GM21737 (cell line): ENCODE results near the gene OCSTAMP.

Experiments
- ATAC-seq: cut with Tn5 transposase; IDR thresholded peaks from one replicate; pipeline ENCODE4 v1.9.1; 2021; ENCODE audit warnings: mild to moderate bottlenecking, moderate library complexity; ENCODE audit not compliant: unreplicated experiment

OCSTAMP gene, protein sequence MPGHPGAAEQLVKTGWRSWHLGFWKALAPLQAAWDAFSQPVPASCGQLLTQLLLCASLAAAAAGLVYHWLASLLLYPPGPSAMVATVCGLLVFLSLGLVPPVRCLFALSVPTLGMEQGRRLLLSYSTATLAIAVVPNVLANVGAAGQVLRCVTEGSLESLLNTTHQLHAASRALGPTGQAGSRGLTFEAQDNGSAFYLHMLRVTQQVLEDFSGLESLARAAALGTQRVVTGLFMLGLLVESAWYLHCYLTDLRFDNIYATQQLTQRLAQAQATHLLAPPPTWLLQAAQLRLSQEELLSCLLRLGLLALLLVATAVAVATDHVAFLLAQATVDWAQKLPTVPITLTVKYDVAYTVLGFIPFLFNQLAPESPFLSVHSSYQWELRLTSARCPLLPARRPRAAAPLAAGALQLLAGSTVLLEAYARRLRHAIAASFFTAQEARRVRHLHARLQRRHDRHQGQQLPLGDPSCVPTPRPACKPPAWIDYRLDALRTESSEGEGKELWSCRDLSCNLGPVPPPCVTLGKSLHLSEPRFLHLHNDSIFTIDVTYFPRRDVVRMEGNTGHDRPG

DNA sequence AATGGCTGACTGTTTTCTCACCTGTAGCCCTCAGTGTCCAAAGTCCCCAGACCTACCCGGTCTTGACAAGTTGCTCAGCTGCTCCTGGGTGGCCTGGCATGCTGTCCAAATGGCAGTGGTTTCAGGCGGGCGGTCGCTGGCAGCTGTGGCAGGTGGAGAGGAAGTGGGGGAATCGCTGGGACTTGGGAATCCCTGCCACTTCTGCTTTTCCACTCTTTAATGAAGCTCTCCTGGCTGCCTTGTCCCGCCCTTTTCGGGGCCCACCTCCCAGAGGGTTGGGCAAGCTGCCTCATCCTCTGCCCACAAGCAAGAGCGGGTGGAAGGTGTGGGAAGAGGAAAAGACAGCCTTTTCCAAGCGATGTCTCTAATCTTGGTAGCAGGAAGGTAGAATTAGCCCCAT is at the start of gene OCSTAMP:
Gene OCSTAMP, minus strand, starts transcription at position 194 of the 400 bp plus-strand sequence. Its CDS starts 94 bp downstream, at position 100.
- no peak for ATAC-seq

DNA sequence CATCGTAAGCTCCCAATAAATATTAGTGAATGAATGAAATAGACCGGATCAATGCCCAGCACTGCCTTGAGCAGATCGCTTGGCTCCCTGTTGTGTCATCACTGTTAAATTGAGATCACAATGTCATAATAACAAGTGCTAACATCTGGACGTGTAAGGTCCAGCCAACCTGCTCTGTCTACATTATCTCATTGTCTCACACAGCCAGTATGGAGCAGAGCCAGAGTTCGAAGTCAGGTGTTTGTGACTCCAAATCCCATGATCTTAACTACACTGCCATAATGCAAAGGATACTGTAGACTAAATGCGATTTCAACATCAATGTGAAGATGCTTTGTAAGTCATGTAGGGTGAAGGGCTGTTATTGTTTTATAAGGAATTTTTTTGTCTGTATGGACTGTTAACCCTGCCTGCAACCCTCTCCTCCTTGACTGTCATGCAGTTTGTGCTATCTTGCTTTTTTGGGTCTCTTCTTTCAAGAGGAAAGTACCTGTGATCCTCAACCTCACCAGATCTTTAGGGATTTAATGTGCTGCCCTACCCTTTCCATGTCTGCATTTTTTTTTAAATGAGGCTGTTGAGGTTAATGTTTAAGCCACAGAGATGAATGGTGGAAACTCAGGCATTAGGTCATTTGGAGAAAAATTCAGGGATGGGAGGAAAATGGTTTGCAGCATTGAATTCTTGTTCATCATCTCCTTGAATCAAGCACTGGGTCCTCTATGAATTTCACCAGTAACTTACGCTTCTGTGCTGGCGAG is 49.0 kb upstream of the OCSTAMP start:
- no peak for ATAC-seq

DNA sequence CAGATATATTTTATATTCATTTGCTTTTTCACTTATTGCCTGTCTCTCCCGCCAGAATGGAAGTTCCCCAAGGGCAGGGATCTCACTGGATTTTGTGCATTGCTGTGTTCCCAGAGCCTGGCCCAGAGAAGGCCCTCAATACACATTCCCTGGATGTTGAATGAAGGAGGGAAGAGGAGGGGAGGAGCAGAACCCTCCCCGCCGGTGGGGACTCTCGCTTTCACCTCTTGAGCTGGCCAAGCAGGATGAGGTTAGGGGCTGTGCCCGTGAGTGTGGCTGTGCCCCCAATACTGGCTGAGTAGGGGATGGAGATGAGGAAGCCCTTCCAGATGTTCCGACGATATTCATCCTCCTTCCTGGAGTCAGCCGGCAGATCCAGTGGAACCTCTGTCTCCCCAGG is 45.5 kb upstream of the OCSTAMP start:
- no peak for ATAC-seq

DNA sequence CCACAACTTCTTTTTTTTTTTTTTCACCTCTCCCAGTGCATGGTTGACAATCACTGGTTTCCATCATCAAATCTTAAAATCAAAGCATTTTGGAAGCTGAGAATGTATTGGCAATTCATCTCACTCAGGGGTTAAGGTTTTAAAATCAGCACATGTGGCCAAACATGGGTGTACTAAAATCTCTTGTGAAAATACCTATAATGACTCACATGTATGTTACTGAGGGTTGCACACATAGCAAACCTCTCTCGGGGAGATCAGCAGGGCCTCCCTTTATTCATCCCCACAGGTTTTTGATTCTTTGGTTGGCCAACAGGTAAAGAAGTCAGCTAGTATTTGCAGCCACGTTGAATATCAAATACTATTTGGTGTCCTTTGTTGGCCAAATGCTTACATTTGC is 44.3 kb upstream of the OCSTAMP start:
- no peak for ATAC-seq

DNA sequence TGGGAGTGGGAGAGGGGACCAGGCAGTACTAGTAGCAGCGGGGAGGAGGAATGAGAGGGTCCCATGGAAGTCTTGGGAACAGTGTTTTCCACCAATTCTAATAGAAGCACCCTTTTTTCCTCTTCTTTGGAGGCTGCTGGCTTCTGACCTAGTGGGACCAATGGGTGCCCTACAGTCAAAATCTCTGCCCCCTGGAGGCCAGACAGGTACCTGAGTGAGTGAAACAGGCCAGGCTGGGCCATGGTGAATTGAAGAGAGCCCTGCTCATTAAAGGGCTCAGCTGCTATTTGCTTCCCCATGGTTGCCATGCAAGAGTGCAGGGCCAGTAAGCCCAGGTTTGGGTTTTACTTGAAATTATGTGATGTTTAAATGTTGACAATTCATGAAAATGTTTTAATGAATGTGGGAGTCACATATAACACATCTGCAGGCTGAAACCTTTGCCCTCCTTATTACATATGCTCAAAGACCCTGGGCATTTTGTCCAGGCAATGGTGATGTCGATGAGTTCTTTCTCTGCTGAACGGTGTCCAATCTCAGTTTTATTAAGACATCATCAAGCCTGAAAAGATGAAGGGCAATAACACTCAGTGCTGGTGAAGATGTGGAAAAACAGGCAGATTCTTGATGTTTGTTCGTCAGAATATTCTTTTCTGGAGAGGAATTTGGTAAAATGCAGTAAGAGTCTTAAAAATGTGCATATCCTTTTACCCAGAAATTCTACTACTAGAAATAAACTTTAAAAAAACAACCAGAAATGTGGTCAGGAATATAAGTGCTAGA is 42.3 kb upstream of the OCSTAMP start:
- ATAC-seq, result no peak

DNA sequence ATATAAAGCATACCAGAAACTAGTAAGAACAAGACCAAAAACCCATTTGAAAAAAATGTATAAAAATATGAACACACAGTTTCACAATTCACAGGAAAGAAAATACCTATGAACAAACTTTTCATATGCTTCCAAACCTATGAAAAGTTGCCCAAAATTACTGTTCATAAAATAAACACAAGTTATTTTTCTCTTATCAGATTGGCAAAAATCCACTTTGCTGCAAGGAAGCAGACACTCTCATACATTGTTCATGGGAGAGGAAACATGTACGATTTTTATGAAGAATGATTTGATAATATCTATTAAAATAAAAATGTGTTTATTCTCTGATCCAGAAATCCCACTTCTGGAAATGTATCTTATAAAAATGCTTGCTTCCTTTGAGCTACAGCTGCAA is 40.0 kb upstream of the OCSTAMP start:
- no peak for ATAC-seq

DNA sequence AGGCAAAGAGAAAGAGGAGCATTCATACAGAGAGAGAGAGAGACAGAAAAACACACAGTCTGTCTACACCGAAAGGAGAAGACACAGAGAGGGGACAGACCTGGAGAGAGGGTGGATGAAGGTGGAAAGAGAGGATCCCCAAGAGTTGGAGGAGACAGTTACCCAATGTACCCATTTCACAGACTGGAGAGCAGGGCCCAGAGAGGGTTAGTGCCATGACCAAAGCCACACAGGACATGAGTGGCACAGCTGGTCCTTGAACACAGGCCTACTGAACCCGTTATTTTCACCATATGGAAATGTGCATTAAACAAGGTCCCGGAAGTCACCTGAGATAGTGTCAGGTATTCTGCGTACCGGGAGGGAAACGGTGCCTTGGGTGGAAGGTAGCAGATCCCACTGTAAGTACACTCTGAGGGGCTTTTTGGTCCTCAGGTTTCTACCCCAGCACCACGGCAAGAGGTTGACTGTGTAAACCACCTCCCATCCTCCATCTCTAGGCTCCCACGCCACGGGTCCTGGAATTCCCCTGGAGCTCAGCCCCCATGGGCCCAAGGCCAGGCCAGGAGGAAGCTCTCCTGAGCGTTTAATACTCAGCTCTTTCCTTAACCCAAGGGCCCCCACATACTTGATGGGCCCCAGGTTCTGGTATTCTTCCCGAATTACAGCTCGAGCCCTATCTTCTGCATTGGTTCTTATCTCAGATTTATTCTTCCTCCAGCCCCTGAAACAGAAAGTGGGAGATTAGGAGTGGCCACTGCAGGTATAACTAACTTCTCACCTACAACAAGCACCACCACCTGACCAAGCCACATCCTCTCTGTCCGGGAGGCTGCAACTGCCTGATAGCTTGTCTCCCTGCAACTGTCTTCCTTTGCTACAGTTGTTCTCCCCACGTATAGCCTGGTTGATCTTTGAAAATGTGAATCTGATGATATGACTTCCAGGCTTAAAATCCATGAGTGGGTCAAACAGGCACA is 38.4 kb upstream of the OCSTAMP start:
- ATAC-seq, result no peak

DNA sequence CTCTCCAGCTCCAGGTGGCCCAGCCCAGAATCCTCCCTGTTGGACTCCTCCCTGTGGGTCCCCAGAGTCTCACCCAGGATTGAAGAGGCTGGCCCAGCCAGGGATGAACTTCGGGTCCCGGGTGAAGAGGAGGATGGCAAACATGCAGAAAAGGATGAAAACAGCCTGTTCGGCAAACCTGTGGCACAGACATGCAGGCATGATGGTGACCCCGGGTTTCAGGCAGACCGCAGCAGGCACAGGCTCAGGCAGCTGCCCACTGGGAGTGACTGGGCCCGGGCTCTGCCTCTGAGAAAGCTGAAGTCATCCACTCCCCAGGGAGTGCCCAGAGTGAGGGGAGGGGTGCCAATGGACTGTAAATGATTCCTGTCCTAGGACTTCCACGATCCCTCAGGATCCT is 37.5 kb upstream of the OCSTAMP start:
- ATAC-seq, result no peak

DNA sequence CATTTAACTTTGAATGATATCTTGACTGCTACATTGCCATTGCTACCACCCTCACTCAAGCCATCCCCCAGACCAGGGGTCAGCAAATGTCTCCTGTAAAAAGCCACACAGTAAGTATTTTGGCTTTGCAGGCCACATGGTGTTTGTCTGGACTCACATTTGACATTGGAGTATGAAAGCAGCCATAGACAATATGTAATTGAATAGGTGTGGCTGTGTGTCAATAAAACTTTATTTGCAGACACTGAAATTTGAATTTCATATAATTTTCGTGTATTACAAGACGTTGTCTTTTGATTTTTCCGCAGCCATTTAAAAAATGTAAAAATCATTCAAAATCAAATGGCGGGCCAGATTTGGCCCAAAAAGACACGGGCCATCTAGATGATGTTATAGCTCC is 36.3 kb upstream of the OCSTAMP start:
- ATAC-seq, result no peak

DNA sequence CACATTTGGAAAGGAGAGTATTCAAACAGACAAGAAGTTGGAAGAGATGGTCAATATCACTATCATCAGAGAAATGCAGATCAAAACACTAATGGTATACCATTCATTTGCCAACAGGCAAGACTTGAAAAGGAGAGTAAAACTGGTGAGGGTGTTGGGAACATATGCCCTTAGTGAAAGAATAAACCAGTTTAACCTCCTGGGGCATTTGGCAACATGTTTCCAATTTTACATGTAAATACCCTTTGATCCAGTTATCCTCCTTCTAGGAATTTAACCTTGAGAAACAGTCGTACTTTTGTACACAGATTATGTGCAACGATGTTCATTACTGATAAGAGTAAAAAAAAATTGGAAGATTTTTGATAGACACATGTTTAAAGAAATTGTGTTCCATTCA is 34.1 kb upstream of the OCSTAMP start:
- no peak for ATAC-seq

DNA sequence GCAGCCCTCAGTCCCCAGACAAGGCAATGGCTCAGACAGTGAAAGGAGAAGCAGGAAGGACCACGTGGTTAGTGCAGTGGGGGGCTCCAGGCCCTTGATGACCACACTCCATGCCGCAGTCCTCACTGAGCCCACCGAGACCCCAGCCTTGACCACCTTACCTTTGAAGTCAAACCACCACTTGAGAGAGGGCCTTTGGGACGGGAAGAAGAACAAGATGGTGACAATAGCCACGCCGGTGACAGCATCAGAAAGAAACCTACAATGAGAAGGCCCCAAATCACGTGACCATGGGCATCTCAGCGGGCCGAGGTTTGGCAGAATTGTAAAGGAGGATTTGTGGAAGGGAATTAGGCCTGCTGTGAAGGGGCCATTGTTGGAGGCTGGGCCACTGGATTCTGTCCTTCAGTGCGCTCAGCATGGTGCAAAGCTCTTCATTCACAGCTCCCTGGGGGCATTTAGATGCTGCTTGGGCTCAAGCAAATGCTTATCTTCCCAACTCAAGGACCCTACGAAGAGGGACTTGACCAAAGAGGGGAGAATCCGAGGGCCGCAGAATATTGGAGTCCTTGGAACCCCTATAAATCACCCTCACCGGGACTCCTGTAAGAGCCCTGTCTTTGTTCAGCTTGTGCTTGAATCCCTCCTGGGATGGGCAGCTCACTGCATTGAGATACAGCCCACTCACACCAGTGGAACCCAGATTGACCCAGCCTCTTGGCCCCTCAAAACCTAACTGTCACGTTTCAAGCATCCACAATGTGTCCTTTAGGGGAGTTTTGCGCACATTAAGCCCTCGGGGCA is 33.2 kb upstream of the OCSTAMP start:
- ATAC-seq, result no peak

DNA sequence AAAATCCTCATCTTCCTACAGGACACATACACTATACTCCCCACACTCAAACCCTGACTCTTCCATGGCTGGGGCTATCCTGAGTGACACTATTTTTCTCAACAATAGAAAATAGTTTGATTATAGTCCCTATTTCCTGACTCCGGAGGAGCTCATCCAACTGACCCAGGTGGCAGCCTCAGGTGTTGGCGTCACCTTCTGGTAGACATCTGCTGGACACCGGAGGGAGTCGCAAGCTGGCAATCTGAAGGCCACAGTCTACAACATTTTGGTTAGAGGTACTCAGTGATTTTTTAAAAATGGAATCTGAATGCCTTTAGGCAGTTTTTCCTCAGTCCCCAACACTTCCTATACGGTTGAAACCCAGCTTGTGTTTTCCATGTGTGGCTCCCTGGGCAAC is 32.2 kb upstream of the OCSTAMP start:
- no peak for ATAC-seq

DNA sequence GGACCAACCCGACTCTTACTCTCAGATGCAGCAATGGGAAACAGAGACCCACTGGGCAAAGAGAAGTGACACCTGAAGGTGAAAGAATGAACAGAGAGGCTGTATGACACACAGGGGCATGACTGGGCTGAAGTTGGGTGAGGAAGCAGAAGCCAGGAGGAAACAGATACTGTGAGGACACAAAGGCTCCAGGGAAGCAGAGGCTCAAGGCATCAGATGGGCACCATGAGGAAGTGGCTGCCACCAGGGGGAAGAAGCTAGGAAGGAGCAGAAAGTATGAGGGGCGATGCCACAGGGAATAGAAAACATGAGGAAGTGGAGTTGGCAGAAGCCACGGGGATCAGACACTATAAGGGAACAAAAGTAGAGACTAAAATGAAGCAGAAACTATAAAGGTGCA is 30.9 kb upstream of the OCSTAMP start:
- ATAC-seq, result no peak

DNA sequence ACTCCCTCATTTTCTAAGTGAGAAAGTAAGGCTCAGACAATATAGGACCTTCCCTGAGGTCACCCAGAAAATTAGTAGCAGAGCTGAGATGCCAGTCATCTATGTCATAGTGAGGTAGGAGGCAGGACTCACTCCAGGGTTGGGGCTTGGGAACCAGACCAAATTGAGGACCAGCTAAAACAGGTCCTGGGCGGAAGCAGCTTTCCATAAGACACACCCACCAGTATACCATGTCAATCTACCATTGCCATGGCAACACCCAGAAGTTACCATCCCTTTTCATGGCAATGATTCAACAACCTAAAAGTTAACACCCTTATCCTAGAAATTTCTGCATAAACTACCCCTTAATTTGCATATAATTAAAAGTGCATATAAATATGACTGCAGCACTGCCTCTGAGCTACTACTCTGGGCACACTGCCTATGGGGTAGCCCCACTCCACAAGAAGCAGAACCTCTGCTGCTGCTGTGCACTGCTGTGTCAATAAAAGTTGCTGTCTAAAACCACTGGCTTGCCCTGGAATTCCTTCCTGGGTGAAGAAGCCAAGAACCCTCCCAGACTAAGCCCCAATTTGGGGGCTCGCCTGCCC is 30.3 kb upstream of the OCSTAMP start:
- no peak for ATAC-seq

DNA sequence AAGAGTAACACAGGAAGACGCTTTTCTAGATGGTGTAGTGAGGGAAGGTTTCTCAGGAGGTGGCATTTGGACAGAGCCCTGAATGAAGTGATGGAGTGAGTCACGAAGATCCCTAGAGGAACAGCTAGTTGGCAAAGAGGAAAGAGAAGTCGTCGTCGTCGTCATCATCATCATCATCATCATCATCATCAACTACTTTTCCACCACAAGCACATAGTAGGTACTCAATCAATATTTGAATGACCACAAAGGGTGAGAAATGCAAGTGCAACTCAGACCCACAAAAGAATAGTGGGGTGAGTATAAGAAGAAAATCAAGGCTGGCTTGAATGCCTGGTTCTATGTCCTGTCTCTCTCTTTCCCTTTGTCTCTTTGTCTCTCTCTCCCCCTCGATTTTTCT is 28.3 kb upstream of the OCSTAMP start:
- no peak for ATAC-seq

DNA sequence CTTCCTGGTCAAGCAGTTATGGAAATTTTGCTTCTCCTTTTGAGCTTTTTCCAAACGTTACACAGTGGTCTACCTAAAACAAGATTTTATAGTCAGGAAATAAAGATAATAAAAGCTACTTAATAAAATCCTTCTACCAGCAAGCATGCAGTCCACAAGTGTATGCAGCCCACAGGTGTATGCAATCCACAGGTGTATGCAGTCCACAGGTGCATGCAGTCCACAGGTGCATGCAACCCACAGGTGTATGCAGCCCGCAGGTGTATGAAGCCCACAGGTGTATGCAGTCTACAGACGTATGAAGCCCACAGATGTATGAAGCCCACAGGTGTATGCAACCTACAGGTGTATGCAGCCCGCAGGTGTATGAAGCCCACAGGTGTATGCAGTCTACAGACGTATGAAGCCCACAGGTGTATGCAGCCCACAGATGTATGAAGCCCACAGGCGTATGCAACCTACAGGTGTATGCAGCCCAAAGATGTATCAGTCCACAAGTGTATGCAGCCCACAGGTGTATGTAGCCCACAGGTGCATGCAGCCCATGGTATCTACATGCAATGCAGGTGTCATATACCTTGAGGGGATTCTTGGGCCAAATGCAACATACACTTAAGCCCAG is 26.4 kb upstream of the OCSTAMP start:
- ATAC-seq, result no peak

DNA sequence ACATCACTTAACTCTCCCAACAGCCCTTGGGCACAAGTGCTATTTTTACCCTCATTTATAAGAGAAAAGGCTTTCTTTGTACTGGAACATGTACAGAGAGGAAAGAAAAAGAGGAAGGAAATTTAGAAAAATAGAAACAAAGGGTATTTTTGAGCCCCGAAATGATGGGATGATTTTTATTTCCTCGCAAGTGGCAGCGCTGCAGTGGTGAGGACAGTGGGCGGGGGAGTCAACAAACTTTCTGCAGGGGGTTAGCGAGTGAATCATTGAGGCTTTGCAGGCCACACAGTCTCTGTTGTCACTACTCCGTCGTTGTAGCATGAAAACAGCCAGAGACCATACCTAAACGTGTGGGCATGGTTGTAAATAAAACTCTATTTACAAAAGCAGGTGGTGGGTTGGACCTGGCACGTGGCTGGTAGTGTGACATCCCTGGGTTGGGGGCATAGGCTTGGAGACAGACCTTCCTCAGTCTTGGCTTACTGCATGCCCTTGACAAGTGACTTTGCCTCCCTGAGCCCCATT is 25.5 kb upstream of the OCSTAMP start:
- no peak for ATAC-seq

DNA sequence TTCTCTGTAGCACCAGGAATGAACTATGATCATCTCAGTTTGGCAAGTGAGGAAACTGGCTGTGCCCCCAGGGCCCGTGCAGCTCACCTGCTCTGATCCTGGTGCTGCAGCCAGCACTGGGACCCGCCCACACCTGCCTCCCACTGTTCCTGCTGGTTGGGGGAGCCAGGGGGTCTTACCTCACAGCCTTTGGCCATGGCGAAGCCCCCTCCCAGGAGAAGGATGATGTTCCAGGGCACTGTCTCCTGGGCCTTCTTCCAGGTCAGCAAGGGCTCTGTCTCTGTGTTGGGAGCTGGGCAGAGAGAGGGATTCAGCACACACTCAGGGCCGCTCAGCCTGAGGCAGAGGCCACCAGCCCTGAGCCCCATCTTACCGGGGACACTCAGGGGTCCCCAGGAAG is 24.9 kb upstream of the OCSTAMP start:
- no peak for ATAC-seq
